ENCODE results near the gene PHC2. TPM values are rescaled to one million over a fixed set of nuclear protein-coding genes. Genes with fewer than 3 reads are reported as not detected.

Gene PHC2
- total RNA-seq, 1 donor from 2014 or later, result 287 TPM

DNA sequence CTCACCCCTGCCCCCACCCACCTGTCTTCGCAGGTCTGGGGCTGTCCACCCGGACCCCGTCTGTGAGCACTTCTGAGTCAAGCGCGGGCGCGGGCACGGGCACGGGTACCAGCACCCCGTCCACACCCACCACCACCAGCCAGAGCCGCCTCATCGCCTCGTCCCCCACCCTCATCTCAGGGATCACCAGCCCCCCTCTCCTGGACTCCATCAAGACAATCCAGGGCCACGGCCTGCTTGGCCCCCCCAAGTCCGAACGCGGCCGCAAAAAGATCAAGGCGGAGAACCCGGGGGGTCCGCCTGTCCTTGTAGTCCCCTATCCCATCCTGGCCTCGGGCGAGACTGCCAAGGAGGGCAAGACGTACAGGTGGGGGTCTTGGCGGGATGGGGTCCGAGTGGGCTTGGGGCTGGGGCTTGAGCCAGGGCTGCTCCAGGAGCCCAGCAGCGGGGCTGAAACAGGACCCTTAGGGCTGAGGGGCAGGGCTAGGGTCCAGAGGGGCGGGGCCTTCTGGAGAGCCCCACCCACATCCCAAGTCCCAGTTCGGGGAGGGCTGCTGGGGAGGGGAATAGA is 150.7 kb downstream of the PHC2 start:
- Mint-ChIP-seq H3K27ac (ENCODE audit: unreplicated experiment) (no peak overlapping the region), H3K9me3 (ENCODE audit: unreplicated experiment) (peaks cover 3% of the 10 kb centered on the region), H3K36me3 (ENCODE audit: unreplicated experiment) (peaks cover 12% of the 10 kb centered on the region), H3K4me3 (ENCODE audit: unreplicated experiment) (no peak overlapping the region), H3K27me3 (ENCODE audit: unreplicated experiment) (peaks cover 1% of the 10 kb centered on the region), H3K4me1 (ENCODE audit: low read depth, unreplicated experiment) (no peaks in the 10 kb centered on the region)
- TF ChIP-seq, protein P1, sequence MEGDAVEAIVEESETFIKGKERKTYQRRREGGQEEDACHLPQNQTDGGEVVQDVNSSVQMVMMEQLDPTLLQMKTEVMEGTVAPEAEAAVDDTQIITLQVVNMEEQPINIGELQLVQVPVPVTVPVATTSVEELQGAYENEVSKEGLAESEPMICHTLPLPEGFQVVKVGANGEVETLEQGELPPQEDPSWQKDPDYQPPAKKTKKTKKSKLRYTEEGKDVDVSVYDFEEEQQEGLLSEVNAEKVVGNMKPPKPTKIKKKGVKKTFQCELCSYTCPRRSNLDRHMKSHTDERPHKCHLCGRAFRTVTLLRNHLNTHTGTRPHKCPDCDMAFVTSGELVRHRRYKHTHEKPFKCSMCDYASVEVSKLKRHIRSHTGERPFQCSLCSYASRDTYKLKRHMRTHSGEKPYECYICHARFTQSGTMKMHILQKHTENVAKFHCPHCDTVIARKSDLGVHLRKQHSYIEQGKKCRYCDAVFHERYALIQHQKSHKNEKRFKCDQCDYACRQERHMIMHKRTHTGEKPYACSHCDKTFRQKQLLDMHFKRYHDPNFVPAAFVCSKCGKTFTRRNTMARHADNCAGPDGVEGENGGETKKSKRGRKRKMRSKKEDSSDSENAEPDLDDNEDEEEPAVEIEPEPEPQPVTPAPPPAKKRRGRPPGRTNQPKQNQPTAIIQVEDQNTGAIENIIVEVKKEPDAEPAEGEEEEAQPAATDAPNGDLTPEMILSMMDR (IDR thresholded peaks at IDR 0.05; ENCODE audit: partially characterized antibody, unreplicated experiment), result no peak
- no peak for DNase-seq

DNA sequence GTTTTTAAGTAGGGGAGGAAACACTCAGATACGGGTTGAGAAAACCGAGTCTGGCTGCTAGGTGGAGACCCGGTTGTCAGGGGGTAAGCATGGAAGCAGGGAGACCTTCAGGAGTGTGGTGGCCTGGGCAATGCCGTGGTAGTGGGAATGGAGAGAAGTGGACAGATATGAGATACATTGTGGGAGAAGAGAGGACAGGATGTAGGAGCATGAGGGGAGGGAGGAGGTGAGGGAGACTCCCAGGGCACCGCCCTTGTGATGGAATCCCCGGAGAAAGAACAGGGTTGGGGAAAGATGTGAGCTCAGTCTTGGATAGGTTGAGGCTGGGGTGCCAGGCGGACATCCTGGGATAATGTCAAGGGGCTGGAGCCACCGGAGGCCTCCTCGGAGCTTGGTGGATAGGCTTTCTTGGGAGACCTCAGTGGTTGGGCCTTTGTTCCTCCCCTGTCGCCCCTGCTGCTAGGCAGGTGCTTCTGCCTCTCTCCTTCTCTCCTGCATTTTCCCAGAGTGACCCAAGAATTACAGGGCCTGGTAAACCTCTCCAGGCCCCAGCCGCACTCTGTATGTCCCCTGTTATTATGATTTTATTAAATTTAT is 153.3 kb downstream of the PHC2 start:
- no peak overlapping the region for H3K4me3 Mint-ChIP-seq (ENCODE audit: unreplicated experiment)
- DNase-seq, result no peak
- H3K9me3 Mint-ChIP-seq (ENCODE audit: unreplicated experiment), result peaks cover 10% of the 10 kb centered on the region
- no peak overlapping the region for H3K27ac Mint-ChIP-seq (ENCODE audit: unreplicated experiment)
- peaks cover 12% of the 10 kb centered on the region for H3K36me3 Mint-ChIP-seq (ENCODE audit: unreplicated experiment)
- H3K4me1 Mint-ChIP-seq (ENCODE audit: low read depth, unreplicated experiment), result peaks cover 7% of the 10 kb centered on the region
- peaks cover 2% of the 10 kb centered on the region for H3K27me3 Mint-ChIP-seq (ENCODE audit: unreplicated experiment)
- TF ChIP-seq, protein P1 (IDR thresholded peaks at IDR 0.05; ENCODE audit: partially characterized antibody, unreplicated experiment), result no peak

DNA sequence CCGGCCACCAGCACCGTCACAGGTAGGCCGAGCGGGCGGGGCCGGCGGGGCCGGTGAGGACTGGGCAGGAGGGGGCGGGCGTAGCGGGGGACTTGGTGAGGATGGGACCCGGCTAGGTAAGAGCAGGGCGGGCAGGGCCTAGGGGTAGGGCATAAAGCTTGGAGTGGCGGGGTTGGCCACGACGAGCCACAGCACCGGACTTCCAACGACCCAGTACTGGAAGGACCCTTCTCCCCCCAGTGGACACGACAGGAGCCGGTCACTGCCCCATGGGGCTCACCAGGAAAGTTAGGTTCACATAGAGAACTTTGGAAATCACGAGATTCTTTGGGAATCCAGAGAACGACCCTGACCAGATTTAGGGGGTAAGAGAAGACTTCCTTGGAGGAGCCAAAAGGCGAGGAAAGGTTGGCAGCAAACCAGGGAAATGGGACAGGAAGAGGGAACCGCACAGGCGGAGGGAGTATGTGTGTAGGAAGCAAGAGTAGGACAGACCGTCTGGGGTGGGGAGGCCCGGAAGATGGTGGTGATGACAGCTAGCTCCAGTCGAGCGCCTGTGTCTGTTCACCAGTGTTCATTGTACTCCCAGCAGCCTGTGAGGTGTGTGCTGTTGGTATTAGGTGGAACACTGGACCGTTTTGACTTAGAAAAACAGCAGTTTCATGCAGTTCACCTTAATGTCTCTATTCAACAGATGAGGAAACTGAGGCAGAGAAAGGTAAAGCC is 154.2 kb downstream of the PHC2 start:
- TF ChIP-seq, protein P1 (IDR thresholded peaks at IDR 0.05; ENCODE audit: partially characterized antibody, unreplicated experiment), result no peak
- Mint-ChIP-seq H3K27ac (ENCODE audit: unreplicated experiment) (peak overlapping the region; percentile 62), H3K36me3 (ENCODE audit: unreplicated experiment) (peaks cover 8% of the 10 kb centered on the region), H3K27me3 (ENCODE audit: unreplicated experiment) (peaks cover 4% of the 10 kb centered on the region), H3K4me3 (ENCODE audit: unreplicated experiment) (peak overlapping the region; percentile 28), H3K4me1 (ENCODE audit: low read depth, unreplicated experiment) (peaks cover 11% of the 10 kb centered on the region), H3K9me3 (ENCODE audit: unreplicated experiment) (peaks cover 15% of the 10 kb centered on the region)
- DNase-seq, result no peak

- H3K36me3 Mint-ChIP-seq (ENCODE audit: unreplicated experiment), result peaks cover 8% of the 10 kb centered on the region
- peaks cover 21% of the 10 kb centered on the region for H3K9me3 Mint-ChIP-seq (ENCODE audit: unreplicated experiment)
- DNase-seq, result no peak
- no peak overlapping the region for H3K4me3 Mint-ChIP-seq (ENCODE audit: unreplicated experiment)
- peaks cover 19% of the 10 kb centered on the region for H3K4me1 Mint-ChIP-seq (ENCODE audit: low read depth, unreplicated experiment)
- peaks cover 11% of the 10 kb centered on the region for H3K27me3 Mint-ChIP-seq (ENCODE audit: unreplicated experiment)
- TF ChIP-seq, protein P1 (IDR thresholded peaks at IDR 0.05; ENCODE audit: partially characterized antibody, unreplicated experiment), result no peak
- no peak overlapping the region for H3K27ac Mint-ChIP-seq (ENCODE audit: unreplicated experiment)
Measured at GRCh38 chr1:33275706-33276572, 155.0 kb downstream of the PHC2 start.

All from glutamatergic neuron (in vitro differentiated cells).